AG09309 (cell line): Measurements from ENCODE around the gene ATP11A.

Source experiments
- DNase-seq: peaks from one replicate; pipeline ENCODE4 v3.0.0-alpha.2; 2010; ENCODE audit warnings: low read depth
- H3K4me3 ChIP-seq: 2 replicates; pipeline ENCODE4 v1.5.1; 2011; ENCODE audit warnings: mild to moderate bottlenecking, low read depth, low read length, moderate library complexity; ENCODE audit not compliant: control insufficient read depth
- TF ChIP-seq, protein P1 (sequence below): IDR thresholded peaks from 2 replicates; pipeline ENCODE4 v1.5.1; 2011; ENCODE audit warnings: mild to moderate bottlenecking, low read depth, low read length, inconsistent platforms; ENCODE audit not compliant: insufficient read depth, control insufficient read depth; ENCODE audit errors: missing control alignments

The ATP11A gene

GRCh38 chr13:112774829-112775565, 85.2 kb downstream of the ATP11A start:
- TF ChIP-seq, protein P1, sequence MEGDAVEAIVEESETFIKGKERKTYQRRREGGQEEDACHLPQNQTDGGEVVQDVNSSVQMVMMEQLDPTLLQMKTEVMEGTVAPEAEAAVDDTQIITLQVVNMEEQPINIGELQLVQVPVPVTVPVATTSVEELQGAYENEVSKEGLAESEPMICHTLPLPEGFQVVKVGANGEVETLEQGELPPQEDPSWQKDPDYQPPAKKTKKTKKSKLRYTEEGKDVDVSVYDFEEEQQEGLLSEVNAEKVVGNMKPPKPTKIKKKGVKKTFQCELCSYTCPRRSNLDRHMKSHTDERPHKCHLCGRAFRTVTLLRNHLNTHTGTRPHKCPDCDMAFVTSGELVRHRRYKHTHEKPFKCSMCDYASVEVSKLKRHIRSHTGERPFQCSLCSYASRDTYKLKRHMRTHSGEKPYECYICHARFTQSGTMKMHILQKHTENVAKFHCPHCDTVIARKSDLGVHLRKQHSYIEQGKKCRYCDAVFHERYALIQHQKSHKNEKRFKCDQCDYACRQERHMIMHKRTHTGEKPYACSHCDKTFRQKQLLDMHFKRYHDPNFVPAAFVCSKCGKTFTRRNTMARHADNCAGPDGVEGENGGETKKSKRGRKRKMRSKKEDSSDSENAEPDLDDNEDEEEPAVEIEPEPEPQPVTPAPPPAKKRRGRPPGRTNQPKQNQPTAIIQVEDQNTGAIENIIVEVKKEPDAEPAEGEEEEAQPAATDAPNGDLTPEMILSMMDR, result no peak
- no peak for DNase-seq
- H3K4me3 ChIP-seq, result no peak overlapping the region

DNA sequence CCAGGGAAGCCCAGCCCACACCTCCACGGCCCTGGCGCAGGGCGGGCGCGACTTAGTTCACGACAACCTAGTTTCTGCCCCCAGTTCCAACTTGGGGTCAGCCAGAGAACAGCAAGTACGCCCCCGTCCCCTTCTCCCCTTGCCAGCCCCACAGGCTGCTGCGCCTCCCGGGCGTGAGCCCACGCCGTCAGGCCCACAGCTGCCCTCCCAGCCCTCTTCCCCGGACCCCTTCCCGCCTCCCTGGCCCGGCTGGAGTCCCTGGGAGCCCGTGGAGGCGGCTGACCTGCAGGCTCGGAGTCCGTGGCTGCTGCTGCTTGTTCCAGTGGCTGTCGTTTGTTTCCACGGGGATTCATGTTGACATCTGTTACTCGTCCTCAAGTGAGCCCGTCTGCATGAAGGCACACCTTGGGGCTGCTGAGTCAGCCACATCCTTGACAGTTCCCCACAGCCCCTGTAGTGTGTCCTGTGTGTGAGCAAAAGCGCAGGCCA, 86.0 kb downstream of the ATP11A start:
- TF ChIP-seq, protein P1, result no peak
- DNase-seq, result no peak
- no peak overlapping the region for H3K4me3 ChIP-seq

- TF ChIP-seq, protein P1, result no peak
- DNase-seq, result no peak
- H3K4me3 ChIP-seq, result no peak overlapping the region
These were observed 86.5 kb downstream of the ATP11A start for GRCh38 chr13:112776354-112776753.

DNA sequence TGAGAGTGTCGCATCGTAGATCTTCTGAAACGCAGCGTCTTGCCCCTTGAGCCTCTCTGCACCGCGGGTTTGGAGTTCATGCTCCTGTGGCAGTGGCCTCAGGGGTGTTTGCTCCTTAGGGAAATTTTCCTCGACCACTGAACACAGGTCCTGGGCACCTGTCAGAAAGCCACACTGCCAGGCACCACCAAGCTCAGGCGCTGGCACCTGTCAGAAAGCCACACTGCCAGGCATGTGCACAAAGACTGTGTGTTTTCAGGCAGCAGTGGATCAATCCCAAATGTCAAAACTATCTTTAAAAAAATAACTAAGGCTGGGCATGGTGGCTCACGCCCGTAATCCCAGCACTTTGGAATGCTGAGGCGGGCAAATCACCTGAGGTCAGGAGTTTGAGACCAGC, 87.1 kb downstream of the ATP11A start:
- DNase-seq, result no peak
- TF ChIP-seq, protein P1, result no peak
- no peak overlapping the region for H3K4me3 ChIP-seq

- DNase-seq, result no peak
- no peak overlapping the region for H3K4me3 ChIP-seq
- TF ChIP-seq, protein P1, result no peak
These were observed 88.0 kb downstream of the ATP11A start for GRCh38 chr13:112777637-112778406.

DNA sequence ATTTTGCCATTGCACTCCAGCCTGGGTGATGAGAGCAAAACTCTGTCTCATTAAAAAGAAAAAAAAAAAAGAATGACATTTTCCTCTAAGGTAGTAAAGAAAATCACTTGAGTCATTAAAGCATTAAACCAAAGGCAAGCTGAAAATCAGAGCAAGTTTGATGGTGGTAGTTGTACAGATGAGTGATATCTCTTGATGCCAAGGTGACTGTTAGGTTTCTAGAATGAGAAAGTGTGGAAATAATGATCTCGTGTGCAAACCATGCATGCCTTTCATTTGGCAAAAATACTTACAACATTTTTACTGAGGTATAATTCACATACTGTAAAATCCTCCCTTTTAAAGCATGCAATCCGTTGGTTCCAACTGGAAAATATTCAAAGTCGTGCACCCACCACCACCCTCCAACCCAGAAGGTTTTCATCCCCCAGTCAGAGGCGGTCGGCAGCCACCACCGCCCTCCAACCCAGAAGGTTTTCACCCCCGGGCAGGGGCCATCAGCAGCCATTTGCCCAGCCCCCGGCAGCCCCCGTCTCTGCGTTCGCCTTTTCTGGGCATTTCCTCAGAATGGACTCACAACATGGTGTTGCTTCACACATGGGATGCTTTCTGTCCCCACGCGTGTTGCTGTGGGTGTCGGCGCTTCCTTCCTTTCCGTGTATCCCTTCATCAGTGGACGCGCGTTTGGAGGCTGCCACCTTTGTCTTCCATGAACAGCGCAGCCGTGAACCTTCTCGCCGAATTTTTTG, 90.2 kb downstream of the ATP11A start:
- DNase-seq, result no peak
- TF ChIP-seq, protein P1, result no peak
- no peak overlapping the region for H3K4me3 ChIP-seq
